Thyroid gland (tissue), 4 donors: ENCODE measurements around the gene SLC9A8. TPM values are rescaled to one million over a fixed set of nuclear protein-coding genes. Genes with fewer than 3 reads are reported as not detected.

Experiments used
- DNase-seq, 2 donors: peaks; one replicate each; pipeline ENCODE4 v3.0.0-alpha.2; 2019
- H3K27ac ChIP-seq, 3 donors: fragments of 200-600 bp; sonication (generic); 1 replicate in 2 of 3; 2 replicates in 1 of 3; pipeline ENCODE4 v1.5.1; 2016 to 2019; ENCODE audit warnings: mild to moderate bottlenecking in 1 of 3, moderate library complexity in 1 of 3
- H3K27me3 ChIP-seq: fragments of 200-600 bp; sonication (generic); one replicate; pipeline ENCODE4 v1.5.1; 2019
- H3K36me3 ChIP-seq, 2 donors: fragments of 200-600 bp; sonication (generic); one replicate each; pipeline ENCODE4 v1.5.1; 2016 to 2019
- H3K4me1 ChIP-seq, 2 donors: fragments of 200-600 bp; sonication (generic); one replicate each; pipeline ENCODE4 v1.5.1; 2017 to 2019
- H3K4me3 ChIP-seq, 3 donors: fragments of 200-600 bp; sonication (generic); replicated peaks in 1 of 3; 1 replicate in 2 of 3; 2 replicates in 1 of 3; pipeline ENCODE4 v1.5.1; 2016; ENCODE audit warnings: mild to moderate bottlenecking in 1 of 3
- H3K9me3 ChIP-seq: fragments of 200-600 bp; sonication (generic); one replicate; pipeline ENCODE4 v1.5.1; 2017
- CTCF ChIP-seq, 6 experiments: fragments of 200-600 bp in 3 of 6; fragments of 450-650 bp in 3 of 6; sonication (generic) in 3 of 6; IDR thresholded peaks; one replicate each; pipeline ENCODE4 v1.5.1; 2016 to 2019; ENCODE audit warnings: antibody characterized with exemption in 6 of 6, mild to moderate bottlenecking in 2 of 6, inconsistent platforms in 1 of 6, moderate library complexity in 1 of 6
- POLR2A ChIP-seq, 2 donors: fragments of 450-650 bp; IDR thresholded peaks; one replicate each; pipeline ENCODE4 v1.6.1; 2017; ENCODE audit warnings: antibody characterized with exemption in 2 of 2, mild to moderate bottlenecking in 2 of 2, moderate library complexity in 1 of 2
- WGBS, 2 donors: methylation state at CpG; one replicate each; pipeline ENCODE4 v1.1.5; 2017; 5-methylcytosine and 5-hydroxymethylcytosine counted together
- intact Hi-C: fragments of 100-400 bp; cut with DNase I; formaldehyde crosslinking; loops from one replicate; pipeline ENCODE4 v1.15.1; 2023
- total RNA-seq, 4 donors: library from RNA; depleted of rRNA; stranded (reverse); fragments of >200 nt; gene quantifications; one replicate each; pipeline ENCODE4 v1.2.3, GENCODE V29; 2016

The SLC9A8 gene
- total RNA-seq, 4 donors from 2014 or later, result 12.0 to 20.2 (median 16.1) TPM

- Histone ChIP-seq H3K4me1 (peaks cover 6 to 8% of the 10 kb centered on the region in 2 donors), H3K36me3 (peaks cover 2 to 16% of the 10 kb centered on the region in 2 donors), H3K4me3 (no peak overlapping the region), H3K9me3 (no peaks in the 10 kb centered on the region), H3K27me3 (no peaks in the 10 kb centered on the region), H3K27ac (no peak overlapping the region)
- 79 to 82% methylated on average over 4 of the region's 4 CpGs for WGBS, 2 donors
- intact Hi-C loops, result no loop called here
- DNase-seq, result no peak
- TF ChIP-seq POLR2A (IDR thresholded peaks at IDR 0.05), result no peak
- no peak for TF ChIP-seq CTCF (IDR thresholded peaks at IDR 0.05)
Measured at GRCh38 chr20:49877386-49877921, 64.8 kb downstream of the SLC9A8 start.

GRCh38 chr20:49878977-49879376 lies 66.3 kb downstream of the SLC9A8 start:
- Histone ChIP-seq H3K36me3 (peaks cover 9 to 16% of the 10 kb centered on the region in 2 donors), H3K4me3 (no peak overlapping the region), H3K9me3 (no peaks in the 10 kb centered on the region), H3K27ac (no peak overlapping the region), H3K27me3 (no peaks in the 10 kb centered on the region), H3K4me1 (peaks cover 10 to 16% of the 10 kb centered on the region in 2 donors)
- WGBS, 2 donors, result 100% methylated on average over 1 of the region's 1 CpG
- DNase-seq, result no peak
- intact Hi-C loops, result no loop called here
- TF ChIP-seq CTCF (IDR thresholded peaks at IDR 0.05) (no peak), POLR2A (IDR thresholded peaks at IDR 0.05) (no peak)

GRCh38 chr20:49880177-49880576 lies 67.5 kb downstream of the SLC9A8 start:
- intact Hi-C loops, result no loop called here
- peaks cover 6 to 16% of the 10 kb centered on the region in 2 donors for H3K36me3 ChIP-seq
- no peak overlapping the region for H3K27ac ChIP-seq
- H3K9me3 ChIP-seq, result no peaks in the 10 kb centered on the region
- H3K27me3 ChIP-seq, result no peaks in the 10 kb centered on the region
- no peak overlapping the region for H3K4me3 ChIP-seq
- peaks cover 10 to 16% of the 10 kb centered on the region in 2 donors for H3K4me1 ChIP-seq
- 95 to 97% methylated on average over 3 of the region's 3 CpGs for WGBS, 2 donors
- DNase-seq, result no peak
- TF ChIP-seq POLR2A (IDR thresholded peaks at IDR 0.05) (no peak), CTCF (IDR thresholded peaks at IDR 0.05) (no peak)

GRCh38 chr20:49880724-49881445 lies 68.3 kb downstream of the SLC9A8 start:
- peaks cover 10 to 16% of the 10 kb centered on the region in 2 donors for H3K4me1 ChIP-seq
- H3K27me3 ChIP-seq, result no peaks in the 10 kb centered on the region
- peaks cover 6 to 16% of the 10 kb centered on the region in 2 donors for H3K36me3 ChIP-seq
- H3K9me3 ChIP-seq, result no peaks in the 10 kb centered on the region
- WGBS, 2 donors, result 94 to 95% methylated on average over 14 to 15 of the region's 15 CpGs
- H3K4me3 ChIP-seq, result no peak overlapping the region
- intact Hi-C loops, result no loop called here
- TF ChIP-seq CTCF (IDR thresholded peaks at IDR 0.05) (no peak), POLR2A (IDR thresholded peaks at IDR 0.05) (no peak)
- peak overlapping the region in 1 of 3 donors; percentile 92 for H3K27ac ChIP-seq
- DNase-seq, result no peak
